T47D (cell line): ENCODE results near the gene ASB5.
A peak's percentile ranks its signal among the peaks of the same experiment; 100 is the strongest.
"Not testable (repeated sequence)": the region's sequence is repeated elsewhere in the genome, so short reads cannot be mapped to it uniquely, and the experiment has no call there.

Source experiments
- DNase-seq, 2 experiments: peaks; one replicate each; pipeline versions ENCODE4 v3.0.0 to v3.0.0-alpha.2; 2011 to 2012; ENCODE audit warnings: low read depth in 1 of 2, low spot score in 1 of 2
- JUND ChIP-seq: IDR thresholded peaks from 2 replicates; pipeline ENCODE4 v1.6.1; 2012; ENCODE audit warnings: low read depth
- in situ Hi-C: cut with HindIII; loops from 2 replicates; pipeline ENCODE4 v1.10.0; 2016; ENCODE audit warnings: low sequenced_read_pairs, low pct_unique_long_range_greater_than_20kb

Gene ASB5, protein sequence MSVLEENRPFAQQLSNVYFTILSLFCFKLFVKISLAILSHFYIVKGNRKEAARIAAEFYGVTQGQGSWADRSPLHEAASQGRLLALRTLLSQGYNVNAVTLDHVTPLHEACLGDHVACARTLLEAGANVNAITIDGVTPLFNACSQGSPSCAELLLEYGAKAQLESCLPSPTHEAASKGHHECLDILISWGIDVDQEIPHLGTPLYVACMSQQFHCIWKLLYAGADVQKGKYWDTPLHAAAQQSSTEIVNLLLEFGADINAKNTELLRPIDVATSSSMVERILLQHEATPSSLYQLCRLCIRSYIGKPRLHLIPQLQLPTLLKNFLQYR

DNA sequence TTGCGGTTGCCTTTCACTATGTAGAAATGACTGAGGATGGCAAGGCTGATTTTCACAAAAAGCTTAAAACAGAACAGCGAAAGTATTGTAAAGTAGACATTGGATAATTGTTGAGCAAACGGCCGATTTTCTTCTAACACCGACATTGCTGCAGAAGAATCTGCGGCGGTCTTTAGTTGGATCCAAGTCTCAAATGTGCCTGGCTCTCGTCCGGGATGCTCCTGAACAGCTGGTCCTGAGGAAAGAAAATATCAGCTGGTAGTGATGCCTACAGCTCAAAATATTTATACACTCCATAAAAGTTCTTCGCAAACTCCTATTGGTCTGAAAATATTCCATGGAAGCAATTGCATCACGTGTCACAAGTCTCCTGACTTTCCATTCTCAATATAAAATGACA, at the start of gene ASB5:
ASB5 (minus strand) TSS at position 260 of the 400 bp plus-strand sequence; CDS start at position 146, 114 bp downstream.
- in situ Hi-C loops = no loop called here
- no peak for DNase-seq
- TF ChIP-seq JUND = no peak

DNA sequence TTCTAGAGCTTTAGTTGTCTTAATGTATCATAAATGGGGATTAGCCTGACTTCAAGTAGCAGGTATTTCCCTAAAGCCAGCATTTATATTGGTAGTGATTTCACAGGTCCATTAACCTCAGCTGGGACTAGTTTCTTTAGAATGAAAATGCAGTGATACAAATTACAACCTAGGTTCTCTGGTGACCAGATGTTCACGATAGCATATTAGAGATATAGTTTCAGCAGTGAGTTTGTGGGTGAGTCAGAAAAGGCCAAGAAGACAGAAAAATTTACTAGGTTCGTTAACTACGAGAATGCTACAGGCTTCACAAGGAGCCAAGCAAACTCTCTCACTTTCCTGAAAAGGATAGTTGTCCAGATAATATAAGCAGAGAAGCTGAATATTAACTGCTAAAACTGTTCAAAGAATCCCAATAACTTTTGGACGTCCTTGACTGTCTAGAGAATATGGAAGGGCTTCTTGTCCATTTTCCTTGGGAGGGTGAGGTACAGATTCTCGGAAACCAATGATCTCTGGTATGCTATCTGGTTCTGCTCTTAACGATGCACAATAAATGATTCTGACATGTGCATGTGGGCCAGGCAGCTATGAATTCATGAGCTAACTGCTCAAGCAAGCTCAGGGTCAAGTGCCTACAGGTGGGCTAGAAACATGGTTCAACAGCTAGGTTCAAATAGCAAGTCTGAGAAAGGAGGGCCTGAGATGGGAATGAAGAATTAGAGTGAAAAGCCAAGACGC, 44.7 kb upstream of the ASB5 start:
- DNase-seq = no peak
- in situ Hi-C loops = no loop called here
- TF ChIP-seq JUND = no peak

DNA sequence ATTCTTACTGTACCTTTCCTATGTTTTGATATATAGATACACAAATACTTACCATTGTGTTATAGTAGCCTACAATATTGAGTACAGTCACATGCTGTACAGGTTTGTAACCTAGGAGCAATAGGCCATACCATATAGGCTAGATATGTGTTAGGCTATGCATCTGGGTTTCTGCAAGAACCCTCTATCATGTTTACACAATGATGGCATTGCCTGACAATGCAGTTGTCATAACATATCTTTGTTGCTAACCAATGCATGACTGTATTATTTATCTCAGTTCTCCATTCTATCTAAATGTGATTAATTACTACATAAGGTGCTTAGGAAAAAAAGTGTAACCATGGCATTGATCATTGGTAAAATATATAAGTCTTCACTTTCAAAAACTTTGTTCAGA, 40.8 kb upstream of the ASB5 start:
- in situ Hi-C loops = no loop called here

DNA sequence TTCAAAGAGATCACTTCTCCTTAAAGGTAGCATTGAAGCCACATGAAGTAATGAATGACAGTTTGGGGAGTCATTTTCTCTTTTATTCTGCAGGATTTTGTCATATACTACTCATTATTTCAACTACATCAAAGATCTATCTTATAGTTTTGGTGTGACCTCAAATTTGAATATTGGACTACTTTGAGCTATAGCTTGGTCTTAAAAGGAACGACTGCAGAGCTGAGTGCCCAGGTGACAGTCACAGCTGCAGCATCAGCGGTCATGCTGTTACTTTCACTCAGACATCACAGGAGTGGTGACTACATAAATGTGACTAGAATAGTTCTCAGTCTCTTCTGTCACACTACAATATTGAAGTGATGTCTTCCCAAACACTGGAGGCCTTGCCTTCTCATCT, 40.0 kb upstream of the ASB5 start:
- no peak for TF ChIP-seq JUND
- DNase-seq = no peak
- in situ Hi-C loops = no loop called here

More for the DNA sequence above, 40.8 kb upstream of the ASB5 start:
- TF ChIP-seq JUND = no peak
- DNase-seq = no peak

DNA sequence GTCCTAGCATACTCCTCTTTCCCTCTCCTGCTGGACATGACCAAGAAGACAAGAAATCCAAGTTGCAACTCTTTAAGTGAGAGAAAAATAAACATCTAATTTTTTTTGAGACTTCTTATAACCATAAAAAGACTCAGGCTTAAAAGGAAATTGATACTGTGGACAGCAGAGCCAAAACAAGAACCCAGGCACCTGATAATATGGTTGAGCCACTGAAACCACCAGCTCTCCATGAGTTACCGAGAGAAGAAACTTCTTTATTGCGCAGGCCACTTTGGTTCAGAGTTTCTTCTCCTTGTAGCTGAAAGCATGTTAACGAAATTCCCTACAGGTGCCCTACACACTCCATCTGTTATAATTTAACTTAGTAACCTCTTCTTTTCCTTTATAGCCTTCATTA, 39.4 kb upstream of the ASB5 start:
- TF ChIP-seq JUND = no peak
- in situ Hi-C loops = no loop called here
- no peak for DNase-seq

DNA sequence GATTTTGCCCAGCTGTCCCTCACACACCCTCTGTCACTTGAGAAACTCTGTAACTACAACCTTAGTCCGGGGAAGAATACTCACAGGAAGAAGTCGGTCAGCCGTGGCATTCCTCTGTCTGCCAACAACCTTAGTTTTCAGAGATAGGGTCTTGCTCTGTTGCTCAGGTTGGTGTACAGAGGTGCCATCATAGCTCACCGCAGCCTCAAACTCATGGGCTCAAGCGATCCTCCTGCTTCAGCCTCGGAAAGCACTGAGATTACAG, 38.6 kb upstream of the ASB5 start:
- no peak for DNase-seq
- in situ Hi-C loops = no loop called here
- TF ChIP-seq JUND = no peak

DNA sequence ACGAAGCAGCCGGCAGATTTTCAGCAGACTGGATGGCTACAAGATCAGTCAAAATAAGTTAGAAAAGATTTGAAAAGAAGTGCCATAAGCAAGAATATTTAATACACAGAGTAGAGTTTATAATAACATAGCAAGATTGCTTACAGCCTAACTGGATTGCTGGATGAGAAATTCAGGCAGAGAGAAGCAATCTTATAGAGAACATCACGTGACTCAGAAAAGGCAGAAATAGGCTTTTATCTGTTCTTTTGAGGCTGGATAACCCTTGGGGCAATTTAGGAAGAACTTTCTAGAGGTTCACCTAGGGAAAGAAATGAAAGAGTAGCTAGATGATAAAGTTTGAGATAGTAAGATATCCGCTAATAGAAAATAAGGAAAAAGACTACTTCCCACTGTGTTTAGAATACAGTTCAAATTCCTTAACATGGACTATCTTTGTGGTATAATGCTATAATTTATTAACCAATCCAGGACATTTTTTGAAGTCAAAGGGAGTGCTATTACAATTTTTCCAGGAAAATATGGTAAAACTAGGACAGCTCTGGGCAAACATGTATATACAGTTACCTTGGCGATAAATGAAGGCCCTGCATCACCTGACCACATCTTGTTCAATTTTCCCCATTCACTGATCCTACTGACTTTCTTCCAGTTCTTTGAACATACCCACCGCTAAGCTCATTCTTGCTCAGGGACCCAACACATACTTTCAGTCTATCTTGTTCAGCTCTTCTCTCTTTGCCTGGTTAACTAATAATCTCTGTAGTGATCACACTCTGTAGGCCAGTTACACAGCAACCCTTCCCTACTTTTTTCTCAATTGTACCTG, 38.0 kb upstream of the ASB5 start:
- DNase-seq = no peak
- in situ Hi-C loops = no loop called here
- TF ChIP-seq JUND = no peak

DNA sequence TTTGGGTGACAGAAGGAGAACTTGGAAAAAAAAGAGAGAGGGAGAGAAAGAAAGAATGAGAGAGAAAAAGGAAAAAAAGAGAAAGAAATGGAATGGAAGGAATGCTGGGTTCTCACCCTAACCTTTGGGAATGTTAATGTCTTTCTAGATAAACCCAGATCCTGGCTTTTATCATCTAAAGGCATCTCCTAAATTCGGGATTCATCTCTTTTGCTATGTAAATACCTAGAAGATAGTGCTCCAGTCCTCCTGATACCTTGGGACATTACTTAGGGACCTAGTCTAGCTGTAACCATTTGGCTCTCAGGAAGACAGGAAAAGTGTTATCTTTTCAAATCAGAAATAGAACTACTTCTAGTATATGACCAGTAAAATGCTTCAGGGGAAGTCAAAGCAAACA, 34.9 kb upstream of the ASB5 start:
- TF ChIP-seq JUND = no peak
- in situ Hi-C loops = no loop called here
- no peak for DNase-seq

DNA sequence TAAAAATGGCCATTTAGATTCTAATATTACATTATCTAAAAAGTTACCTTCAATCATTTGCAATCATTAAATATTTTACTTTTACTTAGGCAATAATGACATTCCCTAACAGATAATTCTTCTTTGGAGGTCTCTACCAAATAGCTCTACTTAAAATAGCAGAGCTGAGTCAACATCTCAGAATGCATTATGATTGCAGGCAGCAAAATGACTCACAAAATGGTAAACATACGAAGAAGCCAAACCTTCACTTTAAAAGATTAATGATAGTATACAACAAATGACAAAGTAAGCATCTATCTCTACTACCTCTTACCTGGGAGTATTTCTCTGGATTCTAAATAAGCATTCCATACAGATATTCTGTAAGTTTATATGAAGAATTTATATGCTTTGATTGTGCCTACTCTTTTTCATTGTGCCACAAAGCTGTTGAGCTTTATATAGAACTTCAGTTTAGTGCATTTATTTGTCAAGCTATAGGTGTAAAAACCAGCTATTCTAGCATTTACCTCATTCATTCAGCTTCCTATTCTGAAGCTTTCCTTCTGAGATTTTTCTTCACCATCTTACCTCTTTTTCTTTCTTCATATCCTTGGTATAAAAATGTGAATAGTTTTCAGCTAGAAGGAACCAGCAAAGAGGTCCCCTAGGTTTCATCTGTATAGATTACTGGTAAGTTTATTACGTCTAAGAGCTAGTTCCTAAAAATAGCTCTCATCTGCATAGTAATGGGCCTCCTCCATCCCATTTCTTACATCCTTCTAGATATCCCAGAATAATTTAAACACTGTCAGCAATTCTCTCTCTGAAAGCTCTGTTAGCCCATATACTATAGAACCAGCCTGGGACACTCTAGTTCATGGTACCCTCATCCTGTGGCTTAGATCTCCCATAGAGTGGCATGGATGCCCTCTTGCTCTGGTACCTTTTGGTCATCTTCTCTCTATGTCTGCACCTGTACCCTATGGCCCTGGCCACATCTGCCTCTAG, 33.6 kb upstream of the ASB5 start:
- in situ Hi-C loops = no loop called here
- DNase-seq = no peak

DNA sequence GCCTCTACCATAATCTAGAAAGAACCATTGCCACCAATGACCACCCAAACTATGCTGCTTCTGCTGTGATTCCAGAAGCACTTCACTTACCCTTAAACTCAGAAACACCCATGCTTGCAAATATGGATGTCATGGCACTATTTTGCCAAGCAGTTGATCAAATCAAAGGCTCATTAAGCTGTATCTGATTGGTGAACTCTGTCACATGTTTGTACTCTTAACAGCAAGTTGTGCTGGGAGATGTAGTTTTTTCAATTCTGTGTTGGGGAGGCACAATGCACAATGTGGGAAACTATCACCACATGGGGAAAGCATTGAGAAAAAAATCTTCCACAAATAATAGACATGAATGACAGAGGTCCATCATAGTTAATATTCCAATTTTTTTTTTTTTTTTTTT, 31.5 kb upstream of the ASB5 start:
- no peak for TF ChIP-seq JUND
- in situ Hi-C loops = no loop called here
- DNase-seq = peak in 1 of 2 experiments; percentile 10

More for the DNA sequence above, 33.6 kb upstream of the ASB5 start:
- no peak for TF ChIP-seq JUND

DNA sequence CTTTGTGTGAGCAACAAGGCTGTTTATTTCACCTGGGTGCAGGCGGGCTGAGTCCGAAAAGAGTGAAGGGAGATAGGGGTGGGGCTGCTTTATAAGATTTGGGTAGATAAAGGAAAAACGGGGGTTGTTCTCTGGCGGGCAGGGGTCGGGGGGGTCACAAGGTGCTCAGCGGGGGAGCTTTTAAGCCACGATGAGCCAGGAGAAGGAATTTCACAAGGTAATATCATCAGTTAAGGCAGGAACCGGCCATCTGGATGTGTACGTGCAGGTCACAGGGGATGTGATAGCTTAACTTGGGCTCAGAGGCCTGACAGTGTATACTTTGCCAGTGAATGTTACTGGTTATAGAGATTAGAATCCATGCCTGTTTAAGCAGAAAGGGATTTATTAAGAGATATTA, 31.0 kb upstream of the ASB5 start:
- in situ Hi-C loops = no loop called here
- DNase-seq = no peak
- TF ChIP-seq JUND = no peak

DNA sequence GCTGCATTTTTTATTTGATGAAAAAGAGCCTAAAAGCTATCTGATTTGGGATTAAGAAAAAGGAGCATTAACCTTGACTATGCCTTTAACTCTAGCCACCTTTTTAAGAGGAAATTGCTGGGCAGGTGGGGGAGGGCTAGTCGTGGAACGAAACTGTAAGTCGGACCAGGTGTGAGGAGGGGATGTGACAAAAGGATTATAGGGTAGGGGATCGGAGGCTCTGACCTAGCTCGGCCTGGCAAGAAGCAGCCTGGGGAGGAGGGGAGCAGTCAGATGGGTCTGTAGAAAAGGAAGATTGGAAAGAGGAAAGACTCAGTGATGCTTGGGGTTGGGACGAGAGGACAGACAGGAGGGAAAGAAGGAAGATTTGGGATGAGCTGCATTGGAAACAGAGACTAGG, 29.6 kb upstream of the ASB5 start:
- TF ChIP-seq JUND = no peak
- DNase-seq = no peak
- in situ Hi-C loops = no loop called here

DNA sequence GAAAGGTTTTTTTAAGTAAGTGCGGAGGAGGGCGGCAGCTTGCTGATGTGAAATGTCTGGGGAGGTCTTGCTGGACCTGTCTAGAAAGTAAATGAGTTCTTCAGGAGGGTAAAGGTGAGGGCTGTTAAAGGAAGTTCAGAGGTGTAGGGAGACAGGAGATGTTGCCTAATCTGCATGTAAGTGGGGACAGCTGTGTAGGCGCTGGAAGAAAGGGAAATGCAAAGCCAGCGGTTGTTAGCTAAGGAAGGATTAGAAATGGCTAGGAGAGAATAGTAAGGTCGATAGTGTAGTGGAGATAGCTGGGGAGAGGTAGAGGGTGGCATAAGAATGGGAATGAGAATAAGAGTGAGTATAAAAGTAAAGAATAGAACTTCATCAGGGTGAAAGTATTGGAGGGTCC, 26.9 kb upstream of the ASB5 start:
- in situ Hi-C loops = not testable (repeated sequence)

More for the DNA sequence above, 26.9 kb upstream of the ASB5 start:
- DNase-seq = not testable (repeated sequence)
